Left renal cortex interstitium (tissue), 4 donors: ENCODE data around the gene PDGFC. TPM values are rescaled to one million over a fixed set of nuclear protein-coding genes. Genes with fewer than 3 reads are reported as not detected.

Source experiments
- DNase-seq, 4 donors: peaks; one replicate each; pipeline ENCODE4 v3.0.0-alpha.2; 2013; ENCODE audit warnings: low read depth in 4 of 4, low spot score in 2 of 4, missing footprints in 1 of 4
- polyA plus RNA-seq, 4 donors: library from polyadenylated mRNA; unstranded; fragments of 120-200 nt; gene quantifications; one replicate each; pipeline ENCODE4 v1.2.1, GENCODE V29; 2013; ENCODE audit not compliant: insufficient read length in 4 of 4

The PDGFC gene
- polyA plus RNA-seq, 4 donors: 63.3 to 81.1 (median 70.3) TPM

GRCh38 chr4:156764145-156764544, 207.5 kb downstream of the PDGFC start:
- DNase-seq: no peak

- peak in 1 of 4 donors; percentile 45 for DNase-seq
Measured at GRCh38 chr4:156763511-156763910, 208.1 kb downstream of the PDGFC start.

GRCh38 chr4:156762851-156763250, 208.7 kb downstream of the PDGFC start:
- no peak for DNase-seq

- DNase-seq: no peak
Measured at GRCh38 chr4:156756118-156756517, 215.5 kb downstream of the PDGFC start.

- no peak for DNase-seq
Measured at GRCh38 chr4:156754832-156755570, 216.6 kb downstream of the PDGFC start.

- DNase-seq: no peak
Measured at GRCh38 chr4:156751486-156751885, 220.1 kb downstream of the PDGFC start.

GRCh38 chr4:156749426-156750403, 221.9 kb downstream of the PDGFC start:
- no peak for DNase-seq

- DNase-seq: no peak
Measured at GRCh38 chr4:156746111-156746510, 225.5 kb downstream of the PDGFC start.

- no peak for DNase-seq
Measured at GRCh38 chr4:156738766-156739165, 232.8 kb downstream of the PDGFC start.

GRCh38 chr4:156734965-156735895, 236.4 kb downstream of the PDGFC start:
- no peak for DNase-seq

- DNase-seq: no peak
Measured at GRCh38 chr4:156733582-156733981, 238.0 kb downstream of the PDGFC start.

GRCh38 chr4:156732634-156733033, 239.0 kb downstream of the PDGFC start:
- no peak for DNase-seq

GRCh38 chr4:156729416-156729815, 242.2 kb downstream of the PDGFC start:
- DNase-seq: no peak

GRCh38 chr4:156725257-156725656, 246.3 kb downstream of the PDGFC start:
- no peak for DNase-seq

GRCh38 chr4:156723951-156724668, 247.5 kb downstream of the PDGFC start:
- DNase-seq: no peak

GRCh38 chr4:156718226-156718625, 253.4 kb downstream of the PDGFC start:
- DNase-seq: no peak

GRCh38 chr4:156711193-156711590, 260.4 kb downstream of the PDGFC start:
- DNase-seq: no peak
